Spleen (tissue), 11 donors: ENCODE data around the gene KMT2D. TPM values are rescaled to one million over a fixed set of nuclear protein-coding genes. Genes with fewer than 3 reads are reported as not detected.
A peak's percentile ranks its signal among the peaks of the same experiment; 100 is the strongest.

ENCODE experiments used
- DNase-seq: peaks from one replicate; pipeline ENCODE4 v3.0.0-alpha.2; 2020
- H3K27ac ChIP-seq, 8 donors: fragments of 200-600 bp; sonication (generic) in 7 of 8; 1 replicate in 4 of 8; 2 replicates in 4 of 8; pipeline versions ENCODE4 v1.5.0 to v1.8.0; 2016 to 2021; ENCODE audit warnings: inconsistent platforms in 4 of 8, mild to moderate bottlenecking in 4 of 8, moderate library complexity in 1 of 8
- H3K27me3 ChIP-seq, 7 donors: fragments of 200-600 bp; sonication (generic) in 6 of 7; replicated peaks in 1 of 7; 1 replicate in 4 of 7; 2 replicates in 3 of 7; pipeline versions ENCODE4 v1.5.0 to v1.8.0; 2016 to 2021; ENCODE audit warnings: inconsistent platforms in 3 of 7, mild to moderate bottlenecking in 1 of 7
- H3K36me3 ChIP-seq, 6 donors: fragments of 200-600 bp; sonication (generic) in 5 of 6; 1 replicate in 4 of 6; 2 replicates in 2 of 6; pipeline versions ENCODE4 v1.5.0 to v1.8.0; 2016 to 2021; ENCODE audit warnings: inconsistent platforms in 2 of 6
- H3K4me1 ChIP-seq, 6 donors: fragments of 200-600 bp; sonication (generic) in 5 of 6; 1 replicate in 3 of 6; 2 replicates in 3 of 6; pipeline versions ENCODE4 v1.5.0 to v1.8.0; 2016 to 2021; ENCODE audit warnings: inconsistent platforms in 3 of 6
- H3K4me3 ChIP-seq, 8 donors: fragments of 200-600 bp; sonication (generic) in 7 of 8; 1 replicate in 4 of 8; 2 replicates in 4 of 8; pipeline versions ENCODE4 v1.5.0 to v1.8.0; 2016 to 2021; ENCODE audit warnings: inconsistent platforms in 4 of 8, mild to moderate bottlenecking in 4 of 8, moderate library complexity in 2 of 8
- H3K9me3 ChIP-seq, 8 donors: fragments of 200-600 bp; sonication (generic) in 7 of 8; 1 replicate in 4 of 8; 2 replicates in 4 of 8; pipeline versions ENCODE4 v1.5.0 to v1.8.0; 2016 to 2021; ENCODE audit warnings: inconsistent platforms in 4 of 8
- POLR2A ChIP-seq, 3 donors: fragments of 450-650 bp; IDR thresholded peaks; one replicate each; pipeline ENCODE4 v1.5.1; 2017; ENCODE audit warnings: antibody characterized with exemption in 3 of 3, mild to moderate bottlenecking in 1 of 3
- POLR2AphosphoS5 ChIP-seq, 3 donors: sonication (generic); formaldehyde crosslinking; IDR thresholded peaks; one replicate each; pipeline ENCODE4 v1.5.1; 2017; ENCODE audit warnings: antibody characterized with exemption in 3 of 3
- WGBS, 5 donors: extraction: QIAGEN DNeasy Blood & Tissue Kit in 3 of 5; methylation state at CpG; one replicate each; pipeline versions ENCODE4 v1.1.5 to v1.1.7; 2013 to 2018; 5-methylcytosine and 5-hydroxymethylcytosine counted together
- intact Hi-C: fragments of 100-400 bp; cut with DNase I; formaldehyde crosslinking; loops from one replicate; pipeline ENCODE4 v1.15.0; 2023; ENCODE audit warnings: low total_unique reads
- polyA plus RNA-seq, 3 donors: library from polyadenylated mRNA; stranded (reverse); fragments of 200-250 nt; gene quantifications; one replicate each; pipeline ENCODE4 v1.2.1, GENCODE V29; 2013
- total RNA-seq, 7 donors: library from RNA; depleted of rRNA in 3 of 7; stranded (reverse); fragments of >200 nt in 3 of 7; fragmentation: NEBNext Ultra II Directional in 4 of 7; extraction: Animal tissue kit (Norgen Biotek cat#: 25700) in 4 of 7; gene quantifications; one replicate each; pipeline versions ENCODE4 v1.1.0 to v1.2.1, GENCODE V29; 2016 to 2021
- TF ChIP-seq, protein P1 (sequence below), 11 experiments: fragments of 200-600 bp in 7 of 11; fragments of 450-650 bp in 4 of 11; sonication (generic) in 4 of 11; IDR thresholded peaks in 8 of 11; conservative IDR thresholded peaks in 3 of 11; 1 replicate in 7 of 11; 2 replicates in 4 of 11; pipeline versions ENCODE4 v1.4.0 to v1.8.0; 2016 to 2021; ENCODE audit warnings: antibody characterized with exemption in 11 of 11, inconsistent platforms in 4 of 11, mild to moderate bottlenecking in 1 of 11
- donor health status: healthy with polysubstance abuse.
- donor health status: DM: no; HTN: no; CAD: no; lungs with moderate emphysema.
- donor health status: DM: no; HTN: no; CAD: no.
- donor health status: Bipolar disorder and iron deficiency.
- donor health status: healthy.
- donor health status: DM: no; HTN: no; CAD: no.
- donor health status: DM: yes; HTN: yes; CAD: no.

Gene KMT2D
- total and polyA plus RNA-seq, 10 donors: 5.1 to 172 (median 140) TPM

- Histone ChIP-seq H3K27me3 (no peaks in the 10 kb centered on the region), H3K4me1 (peaks cover 0 to 4% (median 0%) of the 10 kb centered on the region in 6 donors), H3K36me3 (peaks cover 2 to 100% (median 80%) of the 10 kb centered on the region in 6 donors), H3K9me3 (no peaks in the 10 kb centered on the region), H3K4me3 (no peak overlapping the region), H3K27ac (no peak overlapping the region)
- 85 to 93% (median 89%) methylated on average over 4 of the region's 4 CpGs for WGBS, 5 donors
- TF ChIP-seq, protein P1, sequence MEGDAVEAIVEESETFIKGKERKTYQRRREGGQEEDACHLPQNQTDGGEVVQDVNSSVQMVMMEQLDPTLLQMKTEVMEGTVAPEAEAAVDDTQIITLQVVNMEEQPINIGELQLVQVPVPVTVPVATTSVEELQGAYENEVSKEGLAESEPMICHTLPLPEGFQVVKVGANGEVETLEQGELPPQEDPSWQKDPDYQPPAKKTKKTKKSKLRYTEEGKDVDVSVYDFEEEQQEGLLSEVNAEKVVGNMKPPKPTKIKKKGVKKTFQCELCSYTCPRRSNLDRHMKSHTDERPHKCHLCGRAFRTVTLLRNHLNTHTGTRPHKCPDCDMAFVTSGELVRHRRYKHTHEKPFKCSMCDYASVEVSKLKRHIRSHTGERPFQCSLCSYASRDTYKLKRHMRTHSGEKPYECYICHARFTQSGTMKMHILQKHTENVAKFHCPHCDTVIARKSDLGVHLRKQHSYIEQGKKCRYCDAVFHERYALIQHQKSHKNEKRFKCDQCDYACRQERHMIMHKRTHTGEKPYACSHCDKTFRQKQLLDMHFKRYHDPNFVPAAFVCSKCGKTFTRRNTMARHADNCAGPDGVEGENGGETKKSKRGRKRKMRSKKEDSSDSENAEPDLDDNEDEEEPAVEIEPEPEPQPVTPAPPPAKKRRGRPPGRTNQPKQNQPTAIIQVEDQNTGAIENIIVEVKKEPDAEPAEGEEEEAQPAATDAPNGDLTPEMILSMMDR (IDR thresholded peaks at IDR 0.05 in 8 of 11, conservative IDR thresholded peaks at IDR 0.05 in 3 of 11): no peak
- TF ChIP-seq POLR2AphosphoS5 (IDR thresholded peaks at IDR 0.05): no peak
- no peak for TF ChIP-seq POLR2A (IDR thresholded peaks at IDR 0.05)
- no peak for DNase-seq
- intact Hi-C loops: no loop called here
Observed at GRCh38 chr12:49034286-49034622, 26.3 kb downstream of the KMT2D start.

GRCh38 chr12:49033611-49034285, 26.8 kb downstream of the KMT2D start:
- Histone ChIP-seq H3K27ac (no peak overlapping the region), H3K36me3 (peaks cover 2 to 100% (median 80%) of the 10 kb centered on the region in 6 donors), H3K9me3 (no peaks in the 10 kb centered on the region), H3K4me1 (peaks cover 0 to 9% (median 0%) of the 10 kb centered on the region in 6 donors), H3K4me3 (no peak overlapping the region), H3K27me3 (no peaks in the 10 kb centered on the region)
- WGBS, 5 donors: 89 to 95% (median 91%) methylated on average over 8 to 12 of the region's 12 CpGs
- TF ChIP-seq, protein P1 (IDR thresholded peaks at IDR 0.05 in 8 of 11, conservative IDR thresholded peaks at IDR 0.05 in 3 of 11): no peak
- peak in 1 of 3 donors; percentile 1 for TF ChIP-seq POLR2AphosphoS5 (IDR thresholded peaks at IDR 0.05)
- DNase-seq: no peak
- intact Hi-C loops: no loop called here

DNA sequence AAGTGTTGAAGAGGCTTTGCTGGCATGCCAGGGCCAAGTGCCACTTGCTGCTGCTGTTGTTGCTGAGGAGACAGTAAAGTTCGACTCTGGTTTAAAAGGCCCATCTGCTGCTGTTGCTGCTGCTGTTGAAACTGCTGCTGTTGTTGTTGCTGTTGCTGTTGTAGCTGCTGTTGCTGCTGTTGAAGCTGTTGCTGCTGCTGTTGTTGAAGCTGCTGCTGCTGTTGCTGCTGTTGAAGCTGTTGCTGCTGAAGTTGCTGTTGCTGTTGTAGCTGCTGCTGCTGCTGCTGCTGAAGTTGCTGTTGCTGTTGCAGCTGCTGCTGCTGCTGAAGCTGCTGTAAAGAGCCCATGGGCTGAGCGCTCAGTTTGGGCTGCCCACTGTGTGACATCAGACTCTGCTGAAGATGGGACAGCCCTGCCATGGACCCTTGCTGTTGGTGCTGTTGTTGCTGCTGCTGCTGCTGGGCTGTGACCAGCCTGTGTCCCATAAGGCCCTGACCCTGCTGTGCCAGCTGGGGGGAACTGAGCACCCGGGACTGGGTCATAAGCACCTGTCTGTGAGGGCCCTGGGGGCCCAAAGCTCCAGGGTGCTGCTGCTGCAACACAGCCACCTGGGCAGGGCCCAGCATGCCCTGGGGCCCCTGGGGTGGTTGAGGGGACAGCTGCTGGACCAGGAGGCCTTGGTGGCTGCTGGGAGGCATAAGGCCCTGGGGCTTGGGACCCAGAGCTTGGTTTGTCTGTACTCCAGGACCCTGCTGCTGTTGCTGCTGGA, 27.7 kb downstream of the KMT2D start:
- TF ChIP-seq POLR2AphosphoS5 (IDR thresholded peaks at IDR 0.05) (peak; percentile 5 to 69 (median 32)), POLR2A (IDR thresholded peaks at IDR 0.05) (no peak)
- Histone ChIP-seq H3K9me3 (no peaks in the 10 kb centered on the region), H3K36me3 (peaks cover 2 to 100% (median 80%) of the 10 kb centered on the region in 6 donors), H3K27ac (no peak overlapping the region), H3K4me3 (no peak overlapping the region), H3K27me3 (no peaks in the 10 kb centered on the region), H3K4me1 (peaks cover 0 to 9% (median 0%) of the 10 kb centered on the region in 6 donors)
- intact Hi-C loops: no loop called here
- WGBS, 5 donors: 76 to 100% (median 78%) methylated on average over 1 to 3 of the region's 3 CpGs
- DNase-seq: no peak

DNA sequence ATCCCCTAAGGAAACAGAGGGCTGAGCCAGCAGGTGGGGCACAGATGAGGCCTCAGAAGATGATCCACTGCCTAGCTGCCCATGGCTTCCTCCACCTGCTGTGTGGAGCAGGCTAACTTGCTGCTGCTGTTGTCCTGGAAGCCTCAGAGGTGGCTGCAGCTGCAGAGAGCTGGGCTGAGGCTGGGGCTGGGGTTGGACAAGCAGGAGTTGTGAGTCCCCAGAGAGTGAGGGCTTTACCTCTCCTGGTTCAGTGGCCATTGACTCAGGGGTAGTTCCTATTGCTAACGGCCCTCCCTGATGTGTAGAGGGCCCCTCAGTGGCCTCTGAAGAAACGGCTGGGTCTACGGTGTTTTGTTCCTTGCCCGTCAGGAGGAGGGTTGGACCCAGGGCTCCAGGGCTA, 28.3 kb downstream of the KMT2D start:
- no peaks in the 10 kb centered on the region for H3K9me3 ChIP-seq
- no peaks in the 10 kb centered on the region for H3K27me3 ChIP-seq
- DNase-seq: no peak
- no peak overlapping the region for H3K27ac ChIP-seq
- no peak overlapping the region for H3K4me3 ChIP-seq
- H3K4me1 ChIP-seq: peaks cover 0 to 9% (median 0%) of the 10 kb centered on the region in 6 donors
- intact Hi-C loops: no loop called here
- H3K36me3 ChIP-seq: peaks cover under 1 to 100% (median 80%) of the 10 kb centered on the region in 6 donors
- 79 to 85% (median 82%) methylated on average over 4 of the region's 4 CpGs for WGBS, 5 donors
- TF ChIP-seq POLR2AphosphoS5 (IDR thresholded peaks at IDR 0.05): peak in 1 of 3 donors; percentile 2
- TF ChIP-seq POLR2A (IDR thresholded peaks at IDR 0.05): no peak

GRCh38 chr12:49031573-49032161, 28.9 kb downstream of the KMT2D start:
- Histone ChIP-seq H3K9me3 (no peaks in the 10 kb centered on the region), H3K4me1 (peaks cover 0 to 9% (median 0%) of the 10 kb centered on the region in 6 donors), H3K27ac (no peak overlapping the region), H3K36me3 (peaks cover 0 to 100% (median 80%) of the 10 kb centered on the region in 6 donors), H3K4me3 (no peak overlapping the region), H3K27me3 (no peaks in the 10 kb centered on the region)
- TF ChIP-seq POLR2AphosphoS5 (IDR thresholded peaks at IDR 0.05) (peak in 2 of 3 donors; percentile 22 to 53), POLR2A (IDR thresholded peaks at IDR 0.05) (no peak)
- TF ChIP-seq, protein P1 (IDR thresholded peaks at IDR 0.05 in 8 of 11, conservative IDR thresholded peaks at IDR 0.05 in 3 of 11): no peak
- no peak for DNase-seq
- intact Hi-C loops: no loop called here
- WGBS, 5 donors: 84 to 95% (median 93%) methylated on average over 8 of the region's 8 CpGs
